HG02970 (cell line): ENCODE results near the gene GALNT8.
"Not testable (repeated sequence)": the region's sequence is repeated elsewhere in the genome, so short reads cannot be mapped to it uniquely, and the experiment has no call there.

Experiments
- ATAC-seq: cut with Tn5 transposase; IDR thresholded peaks from one replicate; pipeline ENCODE4 v1.9.1; 2021; ENCODE audit warnings: mild to moderate bottlenecking, moderate library complexity, moderate number of reproducible peaks; ENCODE audit not compliant: unreplicated experiment, low FRiP score

The GALNT8 gene

GRCh38 chr12:4743046-4743445 lies 22.8 kb downstream of the GALNT8 start:
- ATAC-seq, result no peak

GRCh38 chr12:4744709-4745108 lies 24.5 kb downstream of the GALNT8 start:
- no peak for ATAC-seq

DNA sequence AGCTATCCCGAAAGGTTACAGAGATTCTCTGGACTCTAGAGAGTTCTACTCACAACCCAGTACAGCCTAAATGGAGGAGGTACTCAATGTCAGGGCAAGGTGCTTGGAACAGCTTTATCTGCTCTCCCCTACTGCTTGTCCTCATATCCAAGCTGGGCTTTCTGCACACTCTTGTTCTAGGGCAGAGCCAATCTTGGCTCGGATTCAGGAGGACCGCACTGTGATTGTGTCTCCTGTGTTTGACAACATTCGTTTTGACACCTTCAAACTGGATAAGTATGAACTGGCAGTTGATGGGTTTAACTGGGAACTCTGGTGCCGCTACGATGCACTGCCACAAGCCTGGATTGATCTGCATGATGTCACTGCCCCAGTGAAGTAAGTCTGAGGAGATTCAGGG lies 25.0 kb downstream of the GALNT8 start:
- ATAC-seq, result no peak

- ATAC-seq, result not testable (repeated sequence)
Observed at GRCh38 chr12:4751654-4752053, 31.5 kb downstream of the GALNT8 start.

DNA sequence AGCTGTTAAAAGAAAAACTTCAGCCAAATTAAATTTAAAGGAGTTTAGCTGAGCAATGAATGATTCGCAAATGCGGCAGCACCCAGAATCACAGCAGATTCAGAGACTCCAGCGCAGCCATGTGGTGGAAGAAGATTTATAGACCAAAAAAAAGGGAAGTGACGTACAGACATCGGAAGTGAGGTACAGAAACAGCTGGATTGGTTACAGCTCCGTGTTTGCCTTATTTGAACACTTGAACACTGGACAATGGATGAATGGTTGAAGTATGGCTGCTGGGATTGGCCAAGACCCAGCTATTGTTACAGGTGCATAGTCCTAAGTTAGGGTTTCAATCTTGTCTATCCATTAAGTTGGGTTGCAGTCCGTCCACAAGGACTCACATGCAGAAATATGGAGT lies 42.6 kb downstream of the GALNT8 start:
- no peak for ATAC-seq

- ATAC-seq, result no peak
Observed at GRCh38 chr12:4763549-4763948, 43.3 kb downstream of the GALNT8 start.

DNA sequence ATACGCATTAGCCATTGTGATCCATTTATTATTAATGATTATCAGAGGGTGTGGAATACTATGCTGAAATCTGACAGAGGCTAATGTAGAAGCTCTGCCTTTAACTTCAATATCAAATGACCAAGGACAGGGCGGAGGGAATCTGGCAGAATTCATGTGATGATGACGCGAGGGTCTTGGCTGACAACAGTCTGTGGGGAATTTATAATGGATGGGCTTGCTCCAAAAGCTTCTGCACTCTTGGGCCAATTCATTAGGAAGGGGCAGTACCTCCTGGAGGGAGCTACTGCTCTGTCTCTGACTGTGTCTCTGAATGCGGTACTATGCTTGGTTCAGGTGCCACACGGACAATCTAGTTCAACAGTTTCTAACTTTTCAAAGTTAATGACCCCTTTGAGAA lies 46.2 kb downstream of the GALNT8 start:
- ATAC-seq, result no peak

DNA sequence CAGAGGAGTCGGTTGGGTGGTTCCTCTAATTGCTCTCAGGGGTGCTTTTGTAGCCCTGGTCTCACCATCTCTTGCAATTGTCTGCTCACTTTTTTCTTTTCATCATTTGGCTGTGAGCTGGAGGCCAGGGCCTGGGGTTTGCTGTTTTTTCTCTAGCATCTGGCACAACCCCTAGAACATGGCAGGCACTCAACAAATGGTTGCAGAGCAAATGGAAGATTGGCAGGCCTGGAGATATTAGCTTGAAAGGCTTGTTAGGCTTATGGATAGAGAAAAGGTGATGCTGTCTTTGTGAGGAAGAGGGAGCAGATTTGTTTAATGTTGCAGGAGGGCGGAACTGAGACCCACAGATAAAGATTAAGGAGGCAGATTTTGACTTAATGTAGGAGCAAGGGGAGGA lies 47.0 kb downstream of the GALNT8 start:
- no peak for ATAC-seq

DNA sequence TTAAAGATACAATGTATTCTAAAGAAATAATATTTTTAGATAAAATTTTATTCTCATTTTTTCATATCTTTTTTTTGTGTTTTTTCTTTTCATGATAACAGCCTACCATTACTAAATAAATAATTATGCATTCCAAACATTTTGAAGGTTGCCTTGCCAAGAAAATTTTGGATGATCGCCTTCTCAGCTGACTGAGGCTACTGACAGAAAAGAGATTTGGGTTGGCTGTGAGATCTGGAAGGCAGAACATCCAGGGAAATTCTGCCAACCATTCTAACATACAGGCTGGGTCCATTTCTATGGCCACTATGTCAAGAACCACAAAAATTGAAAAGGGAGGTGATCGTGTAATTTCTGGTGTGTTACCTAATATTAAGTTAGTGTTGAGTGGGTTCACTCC lies 48.1 kb downstream of the GALNT8 start:
- ATAC-seq, result no peak

- ATAC-seq, result no peak
Observed at GRCh38 chr12:4769073-4769472, 48.9 kb downstream of the GALNT8 start.

- ATAC-seq, result no peak
Observed at GRCh38 chr12:4771172-4771959, 51.2 kb downstream of the GALNT8 start.

DNA sequence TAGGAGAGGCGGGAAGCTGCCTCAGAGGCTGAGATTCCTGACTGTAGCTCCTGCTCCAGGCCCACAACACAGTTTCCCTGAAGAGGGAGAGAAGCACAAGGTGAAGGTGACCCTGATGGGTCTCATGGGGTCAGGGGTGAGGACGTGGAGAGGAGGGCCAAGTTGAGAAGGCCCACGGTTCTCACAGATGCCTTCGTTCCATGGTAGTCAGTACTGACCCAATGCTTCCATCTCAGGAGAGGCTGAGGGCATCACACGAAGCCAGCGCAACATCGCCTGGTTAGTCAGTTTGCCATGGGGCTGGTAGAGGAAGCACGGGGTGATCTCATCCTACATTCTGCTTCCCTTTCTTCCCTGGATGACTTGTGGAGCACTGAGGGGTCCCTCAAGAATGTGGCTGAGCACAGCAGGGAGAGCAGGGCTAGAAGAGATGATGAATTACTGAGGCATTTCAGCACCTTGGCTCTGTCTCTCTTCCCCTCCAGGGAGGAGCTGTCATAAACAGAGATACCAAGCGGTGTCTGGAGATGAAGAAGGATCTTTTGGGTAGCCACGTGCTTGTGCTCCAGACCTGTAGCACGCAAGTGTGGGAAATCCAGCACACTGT lies 51.9 kb downstream of the GALNT8 start:
- no peak for ATAC-seq

DNA sequence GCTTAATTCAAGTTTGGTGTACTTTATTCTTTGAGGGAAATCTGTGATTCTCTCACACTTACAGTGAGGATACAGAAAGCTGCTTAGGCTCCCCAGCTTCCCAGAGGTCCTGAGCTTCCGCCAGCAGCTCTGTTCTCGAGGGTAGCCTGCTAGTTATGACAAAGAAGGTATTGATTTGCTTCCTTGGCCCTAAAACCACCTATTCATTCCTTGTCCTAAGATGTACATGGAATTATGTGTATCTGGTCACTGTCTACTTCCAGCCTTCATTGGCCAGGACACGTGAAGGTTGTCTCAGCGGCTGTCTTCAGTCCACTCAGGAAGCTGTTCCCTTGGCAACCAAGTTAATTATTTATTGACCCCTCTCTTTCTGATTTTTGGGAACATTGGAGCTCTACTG lies 55.7 kb downstream of the GALNT8 start:
- ATAC-seq, result no peak

DNA sequence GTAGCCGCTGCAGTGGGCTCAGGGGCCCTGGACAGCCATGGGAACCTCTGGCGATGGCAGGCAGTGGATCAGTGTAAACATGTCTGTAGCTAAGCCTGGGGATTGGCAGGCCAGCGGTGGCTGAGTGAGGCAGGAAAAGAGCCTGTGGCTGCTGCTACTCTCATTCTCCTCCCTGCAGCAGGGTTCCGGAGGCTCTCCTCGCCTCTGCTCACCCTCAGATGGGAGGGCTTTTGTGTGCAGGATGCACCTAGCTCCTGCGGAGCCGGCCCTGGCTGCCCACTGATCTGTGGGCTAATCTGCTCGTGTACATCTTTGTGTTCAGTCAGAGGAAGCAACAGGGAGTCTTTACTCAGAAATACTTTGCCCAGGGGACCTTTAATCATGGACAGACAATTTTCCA lies 59.5 kb downstream of the GALNT8 start:
- ATAC-seq, result no peak

GRCh38 chr12:4780641-4781611 lies 60.7 kb downstream of the GALNT8 start:
- no peak for ATAC-seq

GRCh38 chr12:4784404-4785054 lies 64.3 kb downstream of the GALNT8 start:
- ATAC-seq, result no peak

GRCh38 chr12:4786795-4787194 lies 66.6 kb downstream of the GALNT8 start:
- no peak for ATAC-seq

DNA sequence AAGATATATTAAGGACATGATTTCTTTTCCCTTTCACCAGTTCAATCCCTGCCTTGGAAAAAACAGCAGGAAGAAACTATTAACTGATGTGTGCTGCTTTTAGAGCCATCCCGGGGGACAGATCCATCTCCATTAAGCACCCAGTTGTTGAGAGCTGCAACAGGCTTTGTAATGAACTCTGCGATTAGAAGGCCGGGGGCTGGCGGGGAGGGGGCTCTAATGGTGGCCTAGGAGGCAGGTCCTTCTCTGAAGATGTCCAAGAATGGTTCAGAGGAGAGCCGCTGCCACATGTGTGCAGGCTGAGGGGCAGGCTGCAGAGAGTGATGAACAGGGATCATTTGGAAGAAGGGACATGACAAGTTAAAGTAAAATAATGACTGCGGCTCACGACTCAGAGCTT lies 67.8 kb downstream of the GALNT8 start:
- ATAC-seq, result no peak

DNA sequence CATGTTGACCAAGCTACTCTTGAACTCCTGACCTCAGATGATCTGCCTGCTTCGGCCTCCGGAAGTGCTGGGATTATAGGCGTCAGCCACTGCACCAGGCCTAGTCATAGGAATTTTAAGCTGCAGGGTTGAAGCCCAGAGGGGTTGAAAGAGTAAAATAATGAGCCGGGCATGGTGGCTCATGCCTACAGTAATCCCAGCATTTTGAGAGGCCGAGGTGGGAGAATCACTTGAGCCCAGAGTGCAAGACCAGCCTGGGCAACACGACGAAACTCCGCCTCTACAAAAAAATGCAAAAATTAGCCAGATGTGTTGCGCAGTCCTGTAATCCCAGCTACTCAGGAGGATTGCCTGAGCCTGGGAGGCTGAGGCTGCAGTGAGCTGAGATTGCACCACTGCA lies 69.6 kb downstream of the GALNT8 start:
- ATAC-seq, result no peak

GRCh38 chr12:4791497-4791896 lies 71.3 kb downstream of the GALNT8 start:
- ATAC-seq, result no peak

DNA sequence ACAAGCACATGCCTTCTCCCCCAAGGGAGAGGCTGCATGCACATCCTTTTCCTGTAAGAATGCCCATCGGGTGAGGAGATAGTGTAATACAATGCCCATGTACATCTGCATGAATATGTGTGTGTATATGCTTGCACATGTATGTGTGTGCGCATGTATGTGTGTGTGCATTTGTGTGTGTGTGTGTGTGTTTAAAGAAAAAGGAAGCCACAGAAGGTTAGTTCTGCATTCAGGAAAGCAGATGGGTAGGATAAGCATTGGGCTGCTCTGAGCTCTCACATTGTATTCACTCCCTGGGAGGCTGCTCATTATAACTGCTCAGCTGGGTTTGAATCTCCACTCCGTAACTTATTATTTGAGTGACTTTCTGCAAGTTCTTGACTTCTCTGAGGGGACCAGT lies 74.3 kb downstream of the GALNT8 start:
- no peak for ATAC-seq
